Heart left ventricle (tissue), 16 donors: ENCODE data around the gene SDHB. TPM values are rescaled to one million over a fixed set of nuclear protein-coding genes. Genes with fewer than 3 reads are reported as not detected.

Experiments
- ATAC-seq, 4 donors: fragments of 200-7000 bp; cut with Tn5 transposase; one replicate each; pipeline ENCODE4 v1.9.1; 2020 to 2022; ENCODE audit warnings: moderate library complexity in 4 of 4, mild to moderate bottlenecking in 3 of 4, moderate number of reproducible peaks in 1 of 4
- DNase-seq, 5 donors: peaks; one replicate each; pipeline ENCODE4 v3.0.0-alpha.2; 2020
- H3K27ac ChIP-seq, 12 donors: fragments of 200-600 bp; sonication (generic) in 4 of 12; one replicate each; pipeline versions ENCODE4 v1.5.0 to v1.8.0; 2016 to 2022; ENCODE audit warnings: mild to moderate bottlenecking in 2 of 12
- H3K27me3 ChIP-seq, 9 donors: fragments of 200-600 bp; sonication (generic) in 2 of 9; one replicate each; pipeline versions ENCODE4 v1.5.1 to v1.8.0; 2016 to 2022; ENCODE audit warnings: mild to moderate bottlenecking in 3 of 9
- H3K36me3 ChIP-seq, 9 donors: fragments of 200-600 bp; sonication (generic) in 2 of 9; one replicate each; pipeline versions ENCODE4 v1.5.0 to v1.8.0; 2018 to 2022; ENCODE audit warnings: mild to moderate bottlenecking in 2 of 9
- H3K4me1 ChIP-seq, 12 donors: fragments of 200-600 bp; sonication (generic) in 4 of 12; one replicate each; pipeline versions ENCODE4 v1.5.0 to v1.8.0; 2016 to 2022; ENCODE audit warnings: mild to moderate bottlenecking in 3 of 12
- H3K4me3 ChIP-seq, 12 donors: fragments of 200-600 bp; sonication (generic) in 4 of 12; one replicate each; pipeline versions ENCODE4 v1.5.0 to v1.8.0; 2017 to 2022; ENCODE audit warnings: mild to moderate bottlenecking in 9 of 12, moderate library complexity in 4 of 12
- H3K9me3 ChIP-seq, 12 donors: fragments of 200-600 bp; sonication (generic) in 4 of 12; one replicate each; pipeline versions ENCODE4 v1.5.0 to v1.8.0; 2016 to 2022; ENCODE audit warnings: mild to moderate bottlenecking in 1 of 12
- CTCF ChIP-seq, 12 donors: fragments of 200-600 bp; sonication (generic) in 4 of 12; IDR thresholded peaks; one replicate each; pipeline versions ENCODE4 v1.5.0 to v1.8.0; 2018 to 2022; ENCODE audit warnings: antibody characterized with exemption in 12 of 12, mild to moderate bottlenecking in 5 of 12
- POLR2A ChIP-seq, 2 donors: fragments of 450-650 bp; IDR thresholded peaks; one replicate each; pipeline ENCODE4 v1.6.1; 2017; ENCODE audit warnings: antibody characterized with exemption in 2 of 2, mild to moderate bottlenecking in 2 of 2, moderate library complexity in 2 of 2
- WGBS, 4 donors: extraction: QIAGEN DNeasy Blood & Tissue Kit in 2 of 4; methylation state at CpG; one replicate each; pipeline versions ENCODE4 v1.1.5 to v1.1.7; 2013 to 2018; 5-methylcytosine and 5-hydroxymethylcytosine counted together
- intact Hi-C, 10 donors: fragments of 100-400 bp; cut with DNase I; formaldehyde crosslinking; loops; one replicate each; pipeline versions ENCODE4 v1.11.1 to v1.14.2; 2022
- polyA plus RNA-seq, 2 donors: library from polyadenylated mRNA; stranded (reverse); fragments of 200-250 nt; gene quantifications; one replicate each; pipeline ENCODE4 v1.2.3, GENCODE V29; 2013
- total RNA-seq, 9 donors: library from RNA; depleted of rRNA in 2 of 9; stranded (reverse); fragments of >200 nt in 2 of 9; fragmentation: NEBNext Ultra II Directional in 3 of 9; extraction: Animal tissue kit (Norgen Biotek cat#: 25700) in 3 of 9; gene quantifications; one replicate each; pipeline versions ENCODE4 v1.1.0 to v1.2.4, GENCODE V29; 2016 to 2023
- donor health status: ischemic (EF 13 %, LVEDD 7.1; RV severe dilation, severe dysfunction).
- donor health status: healthy with polysubstance abuse.
- donor health status: DM: no; HTN: yes; CAD: no.
- donor health status: DM: no; HTN: no; CAD: no.
- donor health status: ischemic (EF 25% LVEDD 6.9; RV normal size, moderate dysfunction).
- donor health status: ischemic (EF 25% LVEDD 5.7; RV mildly dilated, moderate dysfunction).
- donor health status: healthy.
- donor health status: DM: yes; HTN: yes; CAD: no.
- donor health status: ischemic (EF 35%, LVEDD 5.7; RV mildly dilated, moderate dysfunction).
- donor health status: nonischemic (EF 11% LVEDD 7.7; RV severe dilation, severe dysfunction).
- donor health status: DM: yes; HTN: yes; CAD: no.
- donor health status: PGD.
- donor health status: ischemic (EF 29% LVEDD 5.4; RV normal size, mild dysfunction).
- donor health status: nonischemic (EF 23%, LVEDD 6.1; RV moderate dilation, normal function).

SDHB gene
- total and polyA plus RNA-seq, 11 donors = 174 to 617 (median 341) TPM

GRCh38 chr1:16999863-17000262 lies 54.0 kb downstream of the SDHB start:
- Histone ChIP-seq H3K36me3 (peaks cover 0 to 99% (median 72%) of the 10 kb centered on the region in 9 donors), H3K9me3 (no peaks in the 10 kb centered on the region), H3K4me1 (no peaks in the 10 kb centered on the region), H3K4me3 (no peak overlapping the region), H3K27me3 (no peaks in the 10 kb centered on the region), H3K27ac (no peak overlapping the region)
- ATAC-seq = no peak
- 86 to 93% (median 91%) methylated on average over 7 to 8 of the region's 8 CpGs for WGBS, 4 donors
- TF ChIP-seq POLR2A (IDR thresholded peaks at IDR 0.05) (no peak), CTCF (IDR thresholded peaks at IDR 0.05) (no peak)
- intact Hi-C loops = no loop called here
- DNase-seq = no peak

GRCh38 chr1:16998589-16998988 lies 55.2 kb downstream of the SDHB start:
- DNase-seq = no peak
- ATAC-seq = no peak
- WGBS, 4 donors = 77 to 80% (median 77%) methylated on average over 10 of the region's 10 CpGs
- Histone ChIP-seq H3K9me3 (no peaks in the 10 kb centered on the region), H3K36me3 (peaks cover 0 to 91% (median 60%) of the 10 kb centered on the region in 9 donors), H3K27me3 (no peaks in the 10 kb centered on the region), H3K4me1 (no peaks in the 10 kb centered on the region), H3K4me3 (no peak overlapping the region), H3K27ac (no peak overlapping the region)
- TF ChIP-seq CTCF (IDR thresholded peaks at IDR 0.05) (no peak), POLR2A (IDR thresholded peaks at IDR 0.05) (no peak)
- intact Hi-C loops = no loop called here

- WGBS, 4 donors = 93 to 97% (median 96%) methylated on average over 8 to 14 of the region's 14 CpGs
- TF ChIP-seq CTCF (IDR thresholded peaks at IDR 0.05) = no peak
- TF ChIP-seq POLR2A (IDR thresholded peaks at IDR 0.05) = no peak
- H3K4me3 ChIP-seq = no peak overlapping the region
- H3K27ac ChIP-seq = no peak overlapping the region
- ATAC-seq (no peak), DNase-seq (no peak)
- intact Hi-C loops = no loop called here
- H3K27me3 ChIP-seq = no peaks in the 10 kb centered on the region
- no peaks in the 10 kb centered on the region for H3K9me3 ChIP-seq
- peaks cover 0 to 89% (median 49%) of the 10 kb centered on the region in 9 donors for H3K36me3 ChIP-seq
- H3K4me1 ChIP-seq = no peaks in the 10 kb centered on the region
Observed at GRCh38 chr1:16996845-16997244, 57.0 kb downstream of the SDHB start.

- peaks cover 0 to 88% (median 46%) of the 10 kb centered on the region in 9 donors for H3K36me3 ChIP-seq
Observed at GRCh38 chr1:16993521-16994038, 60.3 kb downstream of the SDHB start.

More at GRCh38 chr1:16993521-16994038, 60.3 kb downstream of the SDHB start:
- H3K4me3 ChIP-seq = no peak overlapping the region
- H3K4me1 ChIP-seq = no peaks in the 10 kb centered on the region
- DNase-seq = no peak
- no peaks in the 10 kb centered on the region for H3K9me3 ChIP-seq
- intact Hi-C loops = no loop called here
- 91 to 93% (median 92%) methylated on average over 13 to 15 of the region's 15 CpGs for WGBS, 4 donors
- no peaks in the 10 kb centered on the region for H3K27me3 ChIP-seq
- no peak for ATAC-seq
- H3K27ac ChIP-seq = no peak overlapping the region
- TF ChIP-seq CTCF (IDR thresholded peaks at IDR 0.05) (no peak), POLR2A (IDR thresholded peaks at IDR 0.05) (no peak)
